Natural killer cell treated with Interleukin-12 subunit alpha and Interleukin-12 subunit beta and Interleukin-15 and Interleukin-18, amount 100 ng/mL, for 72 hours (primary cell): ENCODE results near the gene PLA2G2F. TPM values are rescaled to one million over a fixed set of nuclear protein-coding genes. Genes with fewer than 3 reads are reported as not detected.

ENCODE experiments used
- ATAC-seq, 2 donors: fragments of 150-1000 bp; cut with Tn5 transposase in 1 of 2; sonication (Bioruptor Pico), chemical (Tn5 transposase) in 1 of 2; 2 replicates each; pipeline ENCODE4 v1.10.0; 2021
- DNase-seq: peaks from one replicate; pipeline ENCODE4 v3.0.0; 2022; ENCODE audit warnings: low spot score
- H3K27ac Mint-ChIP-seq, 2 donors: 1 replicate in 1 of 2; 2 replicates in 1 of 2; pipeline ENCODE4 v1.8.0; 2022; ENCODE audit warnings: mixed read lengths in 2 of 2, mild to moderate bottlenecking in 1 of 2, moderate library complexity in 1 of 2
- H3K27me3 Mint-ChIP-seq, 2 donors: 1 replicate in 1 of 2; 2 replicates in 1 of 2; pipeline ENCODE4 v1.8.0; 2022; ENCODE audit warnings: mixed read lengths in 2 of 2
- H3K36me3 Mint-ChIP-seq: one replicate; pipeline ENCODE4 v1.8.0; 2022; ENCODE audit warnings: mixed read lengths
- H3K4me1 Mint-ChIP-seq, 2 donors: 1 replicate in 1 of 2; 2 replicates in 1 of 2; pipeline ENCODE4 v1.8.0; 2022; ENCODE audit warnings: low read depth in 2 of 2, mixed read lengths in 2 of 2, mild to moderate bottlenecking in 1 of 2
- H3K4me3 Mint-ChIP-seq: one replicate; pipeline ENCODE4 v1.8.0; 2022; ENCODE audit warnings: mixed read lengths
- H3K9me3 Mint-ChIP-seq: 2 replicates; pipeline ENCODE4 v1.8.0; 2022; ENCODE audit warnings: mixed read lengths
- total RNA-seq, 2 donors: library from RNA; stranded (reverse); gene quantifications; one replicate each; pipeline ENCODE4 v1.2.3, GENCODE V29; 2022

Gene PLA2G2F
- total RNA-seq = not detected

- Mint-ChIP-seq H3K27ac (no peak within 1 kb of the TSS), H3K9me3 (no peaks in the 10 kb centered on the region), H3K4me1 (no peaks in the 10 kb centered on the region), H3K27me3 (peaks cover 4 to 5% of the 10 kb centered on the region in 2 donors), H3K4me3 (no peak within 1 kb of the TSS), H3K36me3 (no peaks in the 10 kb centered on the region)
- ATAC-seq (no peak), DNase-seq (no peak)
These were observed at the start of gene PLA2G2F for GRCh38 chr1:20138961-20139550. Gene PLA2G2F, plus strand, starts transcription at chr1:20139323. Its CDS starts 105 bp downstream, at chr1:20139428.

GRCh38 chr1:20089328-20090077, 49.6 kb upstream of the PLA2G2F start:
- Mint-ChIP-seq H3K9me3 (no peaks in the 10 kb centered on the region), H3K4me1 (no peaks in the 10 kb centered on the region), H3K27ac (no peak overlapping the region), H3K36me3 (no peaks in the 10 kb centered on the region), H3K27me3 (peaks cover 9 to 11% of the 10 kb centered on the region in 2 donors), H3K4me3 (no peak overlapping the region)
- DNase-seq (peak; percentile 20), ATAC-seq (no peak)

- no peak for ATAC-seq
- no peaks in the 10 kb centered on the region for H3K36me3 Mint-ChIP-seq
- no peaks in the 10 kb centered on the region for H3K9me3 Mint-ChIP-seq
- peak; percentile 2 for DNase-seq
- no peak overlapping the region for H3K4me3 Mint-ChIP-seq
- H3K27me3 Mint-ChIP-seq = peaks cover 9 to 11% of the 10 kb centered on the region in 2 donors
- H3K27ac Mint-ChIP-seq = no peak overlapping the region
- H3K4me1 Mint-ChIP-seq = no peaks in the 10 kb centered on the region
These were observed 49.0 kb upstream of the PLA2G2F start for GRCh38 chr1:20090119-20090518.

DNA sequence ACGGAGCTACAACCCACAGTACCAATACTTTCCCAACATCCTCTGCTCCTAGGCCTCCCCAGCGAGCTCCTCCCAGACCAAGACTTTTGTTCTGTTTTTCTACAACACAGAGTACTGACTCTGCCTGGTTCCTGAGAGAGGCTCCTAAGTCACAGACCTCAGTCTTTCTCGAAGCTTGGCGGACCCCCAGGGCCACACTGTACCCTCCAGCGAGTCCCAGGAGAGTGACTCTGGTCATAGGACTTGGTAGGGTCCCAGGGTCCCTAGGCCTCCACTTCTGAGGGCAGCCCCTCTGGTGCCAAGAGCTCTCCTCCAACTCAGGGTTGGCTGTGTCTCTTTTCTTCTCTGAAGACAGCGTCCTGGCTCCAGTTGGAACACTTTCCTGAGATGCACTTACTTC, 48.5 kb upstream of the PLA2G2F start:
- DNase-seq (peak; percentile 31), ATAC-seq (no peak)
- no peak overlapping the region for H3K27ac Mint-ChIP-seq
- H3K4me3 Mint-ChIP-seq = no peak overlapping the region
- H3K4me1 Mint-ChIP-seq = no peaks in the 10 kb centered on the region
- no peaks in the 10 kb centered on the region for H3K36me3 Mint-ChIP-seq
- H3K27me3 Mint-ChIP-seq = peaks cover 9 to 11% of the 10 kb centered on the region in 2 donors
- H3K9me3 Mint-ChIP-seq = no peaks in the 10 kb centered on the region

DNA sequence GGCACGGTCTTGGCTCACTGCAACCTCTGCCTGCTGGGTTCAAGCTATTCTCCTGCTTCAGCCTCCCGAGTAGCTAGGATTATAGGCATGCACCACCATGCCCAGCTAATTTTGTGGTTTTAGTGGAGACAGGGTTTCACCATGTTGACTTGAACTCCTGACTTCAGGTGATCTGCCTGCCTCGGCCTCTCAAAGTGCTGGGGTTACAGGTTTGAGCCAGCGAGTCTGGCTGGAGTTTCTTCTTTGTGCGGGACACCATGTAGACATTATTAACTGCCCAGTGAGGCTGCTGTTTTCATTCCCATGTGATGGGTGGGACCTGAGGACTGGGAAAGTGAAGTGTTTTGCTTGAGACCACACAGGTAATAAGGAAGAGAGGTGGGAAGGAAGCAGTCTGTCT, 45.8 kb upstream of the PLA2G2F start:
- Mint-ChIP-seq H3K4me1 (no peaks in the 10 kb centered on the region), H3K9me3 (no peaks in the 10 kb centered on the region), H3K36me3 (no peaks in the 10 kb centered on the region), H3K4me3 (no peak overlapping the region), H3K27me3 (peaks cover 11 to 13% of the 10 kb centered on the region in 2 donors), H3K27ac (no peak overlapping the region)
- peak; percentile 39 for DNase-seq
- ATAC-seq = no peak

- Mint-ChIP-seq H3K4me1 (no peaks in the 10 kb centered on the region), H3K27ac (no peak overlapping the region), H3K27me3 (peaks cover 11 to 14% of the 10 kb centered on the region in 2 donors), H3K9me3 (no peaks in the 10 kb centered on the region), H3K4me3 (no peak overlapping the region), H3K36me3 (no peaks in the 10 kb centered on the region)
- ATAC-seq (no peak), DNase-seq (no peak)
These were observed 45.2 kb upstream of the PLA2G2F start for GRCh38 chr1:20093940-20094391.

DNA sequence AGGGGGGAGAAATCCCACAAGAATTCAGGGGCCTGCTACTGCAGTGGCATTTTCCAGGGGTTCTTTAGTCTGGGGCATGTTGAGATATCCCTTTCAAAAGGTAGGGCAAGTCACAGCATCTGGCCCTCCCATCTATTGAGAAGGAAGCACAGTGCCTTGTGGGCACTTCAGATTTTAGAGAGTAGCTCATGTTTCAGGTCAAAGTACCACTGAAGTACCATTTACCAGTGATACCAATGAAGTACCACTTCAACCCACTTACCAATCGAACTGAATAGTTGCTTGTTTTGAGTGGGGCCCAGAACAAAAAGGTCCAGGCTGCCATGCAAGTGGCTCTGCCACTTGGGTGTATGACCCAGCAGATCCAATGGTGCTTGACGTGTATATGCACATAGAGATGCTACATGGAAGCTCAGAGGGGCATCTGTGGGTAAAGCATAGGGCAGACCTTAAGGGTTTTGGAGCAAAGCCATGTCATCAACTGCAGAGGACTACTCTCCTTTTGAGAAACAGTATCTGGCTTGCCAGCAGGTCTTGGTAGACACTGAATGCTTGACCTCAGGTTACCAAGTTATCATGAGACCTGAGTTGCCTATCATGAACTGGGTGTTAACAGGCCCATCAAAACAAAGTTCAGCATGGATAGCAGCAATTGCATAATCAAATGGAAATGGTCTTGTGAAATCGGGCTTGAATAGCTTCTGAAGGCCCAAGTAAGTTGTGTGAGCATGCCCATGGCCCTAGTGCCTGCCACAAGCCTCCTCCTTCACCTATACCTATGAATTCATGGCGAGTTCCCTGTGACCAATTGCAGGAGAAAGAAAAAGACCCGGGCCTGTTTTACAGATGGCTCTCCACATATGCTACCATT, 43.3 kb upstream of the PLA2G2F start:
- no peak for ATAC-seq
- peaks cover under 1% of the 10 kb centered on the region in 2 donors for H3K4me1 Mint-ChIP-seq

DNA sequence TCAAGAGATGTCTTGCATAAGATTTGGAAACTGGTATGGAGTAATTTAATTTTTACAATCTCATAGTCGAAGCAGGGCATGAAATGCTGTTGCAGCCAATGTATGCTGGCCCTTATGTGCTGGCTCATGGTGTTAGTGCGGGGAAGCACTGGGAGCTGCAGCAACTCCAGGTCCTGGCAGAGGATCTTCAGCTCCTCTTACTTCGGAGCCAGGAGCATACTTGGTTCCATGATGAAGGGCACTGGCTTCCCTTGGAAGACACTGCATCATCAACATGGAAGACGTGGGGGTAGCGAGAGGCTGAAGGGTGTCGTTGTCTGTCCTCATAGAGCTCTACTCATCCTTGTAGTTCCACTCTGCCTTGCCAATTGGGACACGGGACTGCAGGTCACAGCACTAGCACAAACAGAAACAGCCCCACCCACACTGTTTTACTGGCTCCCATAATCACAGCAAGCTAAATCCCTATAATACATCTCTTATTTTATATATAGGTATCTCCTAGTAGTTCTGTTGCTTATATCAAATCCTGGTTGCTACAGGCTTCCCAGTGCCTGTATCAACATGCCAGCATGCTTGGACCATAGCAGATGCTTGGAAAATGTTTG, 42.2 kb upstream of the PLA2G2F start:
- ATAC-seq = no peak
- DNase-seq = peak; percentile 10
- H3K27me3 Mint-ChIP-seq = peaks cover 10 to 11% of the 10 kb centered on the region in 2 donors
- H3K4me1 Mint-ChIP-seq = peaks cover 4 to 6% of the 10 kb centered on the region in 2 donors
- H3K9me3 Mint-ChIP-seq = no peaks in the 10 kb centered on the region
- no peak overlapping the region for H3K27ac Mint-ChIP-seq
- H3K4me3 Mint-ChIP-seq = no peak overlapping the region
- H3K36me3 Mint-ChIP-seq = no peaks in the 10 kb centered on the region

More for the DNA sequence above, 43.3 kb upstream of the PLA2G2F start:
- peaks cover 10 to 11% of the 10 kb centered on the region in 2 donors for H3K27me3 Mint-ChIP-seq
- no peaks in the 10 kb centered on the region for H3K9me3 Mint-ChIP-seq
- no peaks in the 10 kb centered on the region for H3K36me3 Mint-ChIP-seq
- peak; percentile 32 for DNase-seq
- H3K4me3 Mint-ChIP-seq = no peak overlapping the region
- H3K27ac Mint-ChIP-seq = no peak overlapping the region

- H3K4me3 Mint-ChIP-seq = no peak overlapping the region
- no peaks in the 10 kb centered on the region for H3K9me3 Mint-ChIP-seq
- no peaks in the 10 kb centered on the region for H3K36me3 Mint-ChIP-seq
- H3K4me1 Mint-ChIP-seq = peaks cover 8 to 12% of the 10 kb centered on the region in 2 donors
- H3K27ac Mint-ChIP-seq = no peak overlapping the region
- ATAC-seq (no peak), DNase-seq (peak; percentile 25)
- peaks cover 0 to 5% of the 10 kb centered on the region in 2 donors for H3K27me3 Mint-ChIP-seq
These were observed 39.6 kb upstream of the PLA2G2F start for GRCh38 chr1:20099533-20099932.

DNA sequence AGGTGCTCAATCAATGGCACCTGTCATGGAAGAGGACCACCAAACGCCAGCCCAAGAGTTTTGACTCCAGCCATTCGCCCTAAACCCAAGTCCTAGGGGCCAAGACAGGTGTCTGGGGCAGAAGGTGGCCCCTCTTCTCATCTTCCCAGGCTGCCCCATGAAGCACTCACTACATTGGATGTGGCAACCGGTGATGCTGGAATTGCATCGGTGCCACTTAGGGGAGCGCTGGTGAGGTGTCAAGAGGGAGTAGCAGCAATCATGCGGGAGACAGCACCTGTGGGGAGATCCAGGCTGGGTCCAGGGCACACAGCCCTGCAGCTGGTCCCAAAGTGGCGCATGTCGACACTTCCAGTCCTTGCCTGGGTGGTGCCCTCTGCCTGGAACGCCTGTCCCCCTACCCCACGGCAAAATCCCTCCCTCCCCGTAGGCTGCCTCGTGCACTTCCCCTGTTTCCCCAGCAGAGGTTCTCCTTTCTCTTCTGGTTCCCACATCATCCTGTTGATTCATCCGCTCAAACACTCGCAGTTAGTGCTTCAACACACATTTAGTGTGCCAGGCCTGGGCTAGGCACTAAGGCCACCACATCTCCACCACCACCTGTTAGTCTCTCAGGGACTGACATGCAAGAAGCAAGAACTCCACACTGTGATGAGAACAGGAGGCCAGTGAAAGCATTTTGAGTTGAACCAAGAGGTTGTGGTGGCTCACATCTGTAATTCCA, 38.3 kb upstream of the PLA2G2F start:
- DNase-seq (peak; percentile 42), ATAC-seq (peak; percentile 68 to 70)
- H3K27ac Mint-ChIP-seq = peak overlapping the region in 1 of 2 donors; percentile 18
- H3K4me1 Mint-ChIP-seq = peaks cover 8 to 12% of the 10 kb centered on the region in 2 donors
- no peaks in the 10 kb centered on the region for H3K9me3 Mint-ChIP-seq
- no peak overlapping the region for H3K4me3 Mint-ChIP-seq
- peaks cover 0 to 5% of the 10 kb centered on the region in 2 donors for H3K27me3 Mint-ChIP-seq
- H3K36me3 Mint-ChIP-seq = no peaks in the 10 kb centered on the region

- Mint-ChIP-seq H3K36me3 (no peaks in the 10 kb centered on the region), H3K4me3 (no peak overlapping the region), H3K27ac (peak overlapping the region; percentile 48 to 52), H3K4me1 (peaks cover 8 to 12% of the 10 kb centered on the region in 2 donors), H3K9me3 (no peaks in the 10 kb centered on the region), H3K27me3 (peaks cover 0 to 6% of the 10 kb centered on the region in 2 donors)
- peak; percentile 74 to 75 for ATAC-seq
- no peak for DNase-seq
These were observed 36.2 kb upstream of the PLA2G2F start for GRCh38 chr1:20102875-20103274.

DNA sequence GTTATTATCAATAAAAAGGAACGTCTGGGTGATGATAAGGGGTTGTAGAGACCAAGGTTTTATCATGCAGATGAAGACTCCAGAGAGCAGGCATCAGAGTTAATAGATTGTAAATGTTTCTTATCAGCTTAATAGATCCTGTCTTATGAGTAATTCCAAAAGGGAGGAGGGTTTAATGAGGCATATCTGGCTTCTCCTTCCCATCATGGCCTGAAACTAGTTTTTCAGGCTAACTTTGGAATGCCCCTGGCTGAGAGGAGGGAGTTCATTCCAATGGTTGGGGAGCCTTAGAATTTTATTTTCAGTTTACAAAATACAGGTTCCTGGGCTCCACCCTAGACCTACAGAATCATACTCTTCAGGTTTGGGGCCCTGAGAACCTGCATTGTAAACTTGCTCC, 33.3 kb upstream of the PLA2G2F start:
- H3K27me3 Mint-ChIP-seq = peaks cover 0 to 6% of the 10 kb centered on the region in 2 donors
- ATAC-seq = no peak
- H3K4me3 Mint-ChIP-seq = no peak overlapping the region
- no peaks in the 10 kb centered on the region for H3K9me3 Mint-ChIP-seq
- peaks cover 6 to 11% of the 10 kb centered on the region in 2 donors for H3K4me1 Mint-ChIP-seq
- DNase-seq = peak; percentile 31
- no peaks in the 10 kb centered on the region for H3K36me3 Mint-ChIP-seq
- no peak overlapping the region for H3K27ac Mint-ChIP-seq

- peaks cover 0 to 6% of the 10 kb centered on the region in 2 donors for H3K27me3 Mint-ChIP-seq
- H3K27ac Mint-ChIP-seq = no peak overlapping the region
- H3K36me3 Mint-ChIP-seq = no peaks in the 10 kb centered on the region
- ATAC-seq = no peak
- no peak for DNase-seq
- no peak overlapping the region for H3K4me3 Mint-ChIP-seq
- H3K9me3 Mint-ChIP-seq = no peaks in the 10 kb centered on the region
- peaks cover 4 to 6% of the 10 kb centered on the region in 2 donors for H3K4me1 Mint-ChIP-seq
These were observed 31.8 kb upstream of the PLA2G2F start for GRCh38 chr1:20107351-20107750.
